Uterus (tissue), 2 donors: Measurements from ENCODE around the gene ATCAY.

Experiments
- CTCF ChIP-seq, 4 experiments: fragments of 200-600 bp in 2 of 4; fragments of 450-650 bp in 2 of 4; sonication (generic) in 2 of 4; IDR thresholded peaks; one replicate each; pipeline ENCODE4 v1.5.1; 2016 to 2019; ENCODE audit warnings: antibody characterized with exemption in 4 of 4, mild to moderate bottlenecking in 2 of 4, moderate library complexity in 1 of 4
- POLR2A ChIP-seq, 2 donors: fragments of 450-650 bp; IDR thresholded peaks; one replicate each; pipeline ENCODE4 v1.6.1; 2016; ENCODE audit warnings: antibody characterized with exemption in 2 of 2, mild to moderate bottlenecking in 1 of 2, moderate library complexity in 1 of 2

- TF ChIP-seq CTCF (IDR thresholded peaks at IDR 0.05): no peak
- no peak for TF ChIP-seq POLR2A (IDR thresholded peaks at IDR 0.05)
Measured at GRCh38 chr19:3975144-3975543, 94.7 kb downstream of the ATCAY start.
